HG03064 (cell line): ENCODE results near the gene RGS3.
"Not testable (repeated sequence)": the region's sequence is repeated elsewhere in the genome, so short reads cannot be mapped to it uniquely, and the experiment has no call there.

Experiments used
- ATAC-seq: cut with Tn5 transposase; IDR thresholded peaks from one replicate; pipeline ENCODE4 v1.9.1; 2021; ENCODE audit warnings: low read depth; ENCODE audit not compliant: unreplicated experiment

Gene RGS3

GRCh38 chr9:113543296-113543981, 79.9 kb downstream of the RGS3 start:
- ATAC-seq: no peak

DNA sequence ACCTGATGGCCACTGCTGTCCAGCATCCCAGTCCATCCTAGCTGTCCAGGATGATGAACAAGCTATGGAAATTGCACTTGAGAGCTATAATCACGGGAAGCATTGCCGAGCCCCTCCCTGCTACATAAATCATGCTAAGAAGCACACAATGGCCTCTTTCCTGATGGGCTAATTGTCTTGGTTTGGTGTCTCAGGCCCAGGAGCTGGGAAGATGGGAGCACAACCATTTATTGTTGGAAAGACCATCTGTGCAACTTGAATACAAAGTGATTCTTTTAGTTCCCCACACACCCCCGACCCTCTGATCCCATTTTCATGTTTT, 80.4 kb downstream of the RGS3 start:
- ATAC-seq: no peak

- no peak for ATAC-seq
These were observed 81.5 kb downstream of the RGS3 start for GRCh38 chr9:113545068-113545467.

DNA sequence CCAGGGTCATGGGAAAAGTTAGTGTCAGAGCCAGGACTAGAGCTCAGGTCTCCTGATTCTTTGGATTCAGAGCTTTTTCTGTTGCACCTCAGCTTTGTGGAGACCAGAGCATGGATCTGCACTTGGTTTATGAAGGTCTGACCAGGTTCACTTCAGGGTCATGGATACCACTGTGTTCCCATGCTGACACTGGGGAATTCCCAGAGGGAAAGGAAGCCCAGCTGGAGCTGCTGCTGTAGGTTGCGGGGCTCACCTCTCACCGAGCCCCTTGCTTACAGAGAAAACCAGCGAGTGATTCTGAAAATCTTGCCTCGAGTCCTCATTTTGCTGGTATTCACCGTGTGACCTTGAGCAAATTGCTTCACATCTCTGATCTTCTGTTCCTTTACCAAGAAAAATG, 83.0 kb downstream of the RGS3 start:
- no peak for ATAC-seq

DNA sequence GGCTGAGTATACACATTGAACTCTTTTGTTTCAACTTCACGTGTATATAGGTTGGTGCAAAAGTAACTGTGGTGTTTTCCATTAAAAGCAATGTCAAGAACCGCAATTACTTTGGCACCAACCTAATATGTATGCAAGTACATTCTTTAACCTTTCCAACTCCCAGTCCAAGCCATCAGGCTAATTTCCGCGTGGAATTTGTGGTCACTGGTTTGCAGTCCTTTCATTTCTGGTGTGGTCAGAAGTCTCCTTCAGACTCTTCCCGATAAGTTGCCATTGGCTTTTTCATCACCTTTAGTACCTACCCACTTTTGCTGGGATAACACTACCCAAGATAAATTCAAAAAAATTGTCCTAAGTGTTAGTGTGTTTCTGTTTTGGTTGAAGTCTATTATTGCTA, 84.0 kb downstream of the RGS3 start:
- ATAC-seq: no peak

GRCh38 chr9:113548221-113549041, 84.9 kb downstream of the RGS3 start:
- peak; percentile 63 for ATAC-seq

- not testable (repeated sequence) for ATAC-seq
These were observed 86.4 kb downstream of the RGS3 start for GRCh38 chr9:113549892-113550291.

DNA sequence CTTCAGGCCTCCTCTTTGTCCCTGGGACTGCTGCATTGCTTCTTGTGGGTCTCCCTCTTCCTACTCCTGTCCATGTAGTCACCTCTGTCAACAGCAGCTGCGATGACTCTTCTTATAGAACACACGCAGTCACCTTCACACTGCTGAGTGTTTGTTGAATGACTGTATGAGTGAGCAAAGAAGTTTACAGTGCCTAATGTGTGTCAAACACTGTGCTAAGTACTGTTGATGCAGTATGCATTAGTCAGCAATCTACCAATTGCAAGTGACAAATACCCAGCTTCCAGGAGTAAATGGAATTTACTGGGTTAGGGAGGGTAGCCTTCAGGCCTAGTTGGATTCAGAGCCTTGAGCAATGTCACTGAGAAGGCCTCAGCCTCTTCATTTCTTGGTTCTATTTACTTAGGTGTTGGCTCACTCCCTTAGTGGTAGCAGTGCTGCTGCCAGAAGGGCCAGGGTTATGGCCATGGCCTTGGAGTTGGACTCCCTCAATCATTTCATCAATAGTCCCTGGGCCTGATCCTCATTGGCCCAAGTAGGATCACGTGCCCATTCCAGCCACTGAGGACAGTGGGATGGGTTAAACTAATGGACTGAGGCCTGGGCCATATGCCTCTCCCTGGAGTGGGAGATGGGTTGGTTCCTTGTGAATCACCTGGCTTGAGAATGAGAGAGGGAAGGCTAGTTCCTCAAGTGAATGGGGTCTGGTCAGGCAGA, 93.5 kb downstream of the RGS3 start:
- ATAC-seq: no peak

DNA sequence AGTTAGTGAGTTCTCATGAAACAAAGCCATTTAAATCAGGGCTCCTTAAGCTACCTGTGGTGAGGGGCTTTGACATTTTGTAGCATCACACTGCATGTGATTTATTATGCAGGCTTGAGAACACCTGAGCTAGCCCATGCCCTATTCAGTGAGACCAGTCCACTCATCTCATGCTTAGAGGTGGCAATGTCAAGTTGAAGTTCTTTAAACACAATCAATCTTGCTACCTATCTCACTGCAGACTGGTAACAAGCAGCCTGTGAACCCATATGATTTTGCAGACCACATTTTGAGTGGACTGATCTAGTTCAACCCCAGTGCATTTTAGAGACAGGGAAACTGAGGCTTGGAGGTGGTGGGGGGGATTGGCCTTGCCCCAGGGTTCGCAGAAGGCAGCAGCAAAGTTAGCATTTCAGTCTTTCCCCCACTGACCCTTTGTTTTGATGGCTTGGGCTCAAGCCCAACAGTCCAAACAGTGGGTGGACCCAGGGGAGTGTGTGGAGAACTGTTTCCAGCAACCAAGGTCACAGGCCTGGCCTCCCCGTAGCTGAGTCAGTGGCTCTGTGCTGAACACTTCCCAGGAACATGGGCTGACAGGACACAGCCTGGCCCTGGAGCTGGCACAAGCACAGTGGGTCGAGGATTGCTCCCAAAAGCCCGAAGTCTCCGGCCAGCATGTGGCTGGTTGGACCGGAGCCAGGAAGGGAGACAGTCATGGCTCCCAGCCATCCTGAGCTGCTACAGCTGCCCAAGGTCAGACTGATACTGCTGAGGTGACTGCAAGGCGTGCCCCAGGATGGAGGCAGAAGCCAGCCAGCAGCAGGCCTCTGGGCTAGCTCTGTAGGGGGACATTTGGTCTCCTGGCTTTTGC, 95.3 kb downstream of the RGS3 start:
- no peak for ATAC-seq

- no peak for ATAC-seq
These were observed 96.6 kb downstream of the RGS3 start for GRCh38 chr9:113559834-113560800.

DNA sequence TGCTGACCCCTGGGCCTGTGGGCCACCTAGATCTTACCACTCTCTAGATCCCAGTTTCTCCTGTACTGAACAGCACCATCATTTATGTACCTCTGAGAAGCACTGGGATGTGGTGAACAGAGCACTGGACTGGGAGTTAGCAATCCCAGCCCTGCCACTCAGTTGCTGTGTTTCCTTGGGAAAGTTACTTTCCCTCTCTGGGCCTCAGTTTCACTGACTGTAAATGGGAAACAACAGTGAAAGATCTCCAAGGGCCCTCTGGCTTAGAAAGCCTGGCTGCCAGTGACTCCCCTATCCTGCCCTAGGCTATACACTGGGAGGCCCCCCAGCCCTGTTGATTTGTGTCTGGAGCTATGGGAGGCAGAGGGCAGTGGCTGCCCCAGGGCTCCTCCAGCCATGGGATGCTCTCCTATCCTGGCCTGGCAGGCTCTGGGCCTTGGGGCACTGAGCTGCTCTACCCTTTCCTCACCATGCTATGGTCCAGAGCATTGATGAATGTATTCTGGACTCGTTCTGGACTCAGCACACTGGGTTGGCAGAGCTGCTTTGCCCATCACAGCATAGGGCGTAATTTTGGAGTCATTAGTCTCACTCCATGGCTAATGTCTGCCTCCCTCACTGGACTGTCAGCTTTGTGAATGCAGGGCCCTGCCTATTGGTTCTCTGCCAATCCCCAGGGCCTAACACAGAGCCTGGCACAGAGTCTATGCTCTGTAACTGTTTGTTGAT, 99.3 kb downstream of the RGS3 start:
- no peak for ATAC-seq

- ATAC-seq: no peak
These were observed 100.4 kb downstream of the RGS3 start for GRCh38 chr9:113563826-113564497.

- no peak for ATAC-seq
These were observed 101.1 kb downstream of the RGS3 start for GRCh38 chr9:113564498-113565237.

GRCh38 chr9:113566016-113566711, 102.6 kb downstream of the RGS3 start:
- no peak for ATAC-seq

DNA sequence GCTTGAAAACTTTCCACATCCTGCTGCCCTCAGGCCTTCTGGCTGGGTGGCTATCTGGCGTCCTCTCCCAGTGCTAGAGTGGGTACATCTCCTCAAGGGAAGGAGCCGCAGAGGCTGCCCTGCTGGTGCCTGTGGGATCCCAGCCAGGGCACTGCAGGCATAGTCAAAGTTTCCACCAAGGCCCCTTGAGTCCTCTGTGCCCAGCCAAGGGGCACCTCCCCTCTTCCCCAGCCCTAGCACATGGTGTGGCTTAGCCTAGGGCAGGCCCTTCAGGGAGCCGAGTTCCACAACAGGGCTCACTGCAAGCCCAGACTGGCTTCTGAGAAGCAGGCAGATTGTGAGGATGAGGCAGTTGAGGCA, 103.2 kb downstream of the RGS3 start:
- ATAC-seq: no peak

- ATAC-seq: no peak
These were observed 104.0 kb downstream of the RGS3 start for GRCh38 chr9:113567361-113568080.

- ATAC-seq: no peak
These were observed 104.5 kb downstream of the RGS3 start for GRCh38 chr9:113568081-113568435.
